HL-60 (cell line): ENCODE measurements around the gene DYNC2I2.

Experiments used
- DNase-seq, 2 experiments: peaks; one replicate each; pipeline ENCODE4 v3.0.0-alpha.2; 2010 to 2020; ENCODE audit warnings: low read depth in 1 of 2, low spot score in 1 of 2
- H3K27ac ChIP-seq: fragments of 250-450 bp; sonication (Bioruptor Pico); replicated peaks from 2 replicates; pipeline ENCODE4 v1.5.1; 2020; ENCODE audit warnings: mild to moderate bottlenecking, moderate library complexity
- H3K27me3 ChIP-seq: fragments of 250-450 bp; sonication (Bioruptor Pico); 2 replicates; pipeline ENCODE4 v1.5.1; 2021; ENCODE audit warnings: mild to moderate bottlenecking, moderate library complexity; ENCODE audit not compliant: insufficient read depth, poor library complexity, severe bottlenecking
- H3K4me3 ChIP-seq: replicated peaks from 2 replicates; pipeline ENCODE4 v1.5.1; 2011; ENCODE audit warnings: mild to moderate bottlenecking, control low read depth, low read length; ENCODE audit not compliant: insufficient read depth
- CTCF ChIP-seq: IDR thresholded peaks from one replicate; pipeline ENCODE4 v1.5.1; 2011; ENCODE audit warnings: low read length, control low read depth, inconsistent platforms; ENCODE audit not compliant: insufficient read depth
- GABPA ChIP-seq: IDR thresholded peaks from 2 replicates; pipeline ENCODE4 v1.6.1; 2012; ENCODE audit warnings: low read depth
- POLR2AphosphoS5 ChIP-seq: IDR thresholded peaks from 2 replicates; pipeline ENCODE4 v1.6.1; 2012; ENCODE audit warnings: low read depth
- REST ChIP-seq: IDR thresholded peaks from 2 replicates; pipeline ENCODE4 v1.6.1; 2012; ENCODE audit warnings: low read depth; ENCODE audit not compliant: insufficient replicate concordance
- SPI1 ChIP-seq: IDR thresholded peaks from 2 replicates; pipeline ENCODE4 v1.6.1; 2012; ENCODE audit warnings: low read depth, mild to moderate bottlenecking, borderline replicate concordance
- long read RNA-seq: library from polyadenylated mRNA; unstranded; transcript quantifications from one replicate; pipeline ENCODE4 v2.0.0, GENCODE V29; 2020

DYNC2I2 gene
- long read RNA-seq, transcript WDR34-201 (9 exons, 1,755 nt): major isoform, 167 of 225 reads
- long read RNA-seq, partial matches to known transcripts: 5 of 225 reads
- long read RNA-seq, other reads (novel, unspliced or antisense): 53 of 225 reads

- Histone ChIP-seq H3K27me3 (no peaks in the 10 kb centered on the region), H3K27ac (peak within 1 kb of the TSS; percentile 100), H3K4me3 (peak within 1 kb of the TSS; percentile 58)
- TF ChIP-seq REST (peak; percentile 72), CTCF (no peak), POLR2AphosphoS5 (peak; percentile 71; the same call in 1 of the 2 replicates), GABPA (peak; percentile 28; the same call in 1 of the 2 replicates), SPI1 (peak; percentile 16; the same call in 1 of the 2 replicates)
- DNase-seq: peak; percentile 93 to 96
Measured at GRCh38 chr9:128656416-128657343, at the start of gene DYNC2I2. TSS of gene DYNC2I2 (minus strand) at chr9:128656847. CDS start at chr9:128656726, 121 bp downstream.

GRCh38 chr9:128706045-128706444 lies 49.4 kb upstream of the DYNC2I2 start:
- no peak for DNase-seq
- Histone ChIP-seq H3K27ac (no peak overlapping the region), H3K27me3 (no peaks in the 10 kb centered on the region), H3K4me3 (no peak overlapping the region)
- TF ChIP-seq SPI1: no peak
- TF ChIP-seq GABPA: no peak
- no peak for TF ChIP-seq POLR2AphosphoS5
- TF ChIP-seq CTCF: no peak
- no peak for TF ChIP-seq REST

GRCh38 chr9:128705051-128705965 lies 48.7 kb upstream of the DYNC2I2 start:
- DNase-seq: no peak
- no peaks in the 10 kb centered on the region for H3K27me3 ChIP-seq
- no peak for TF ChIP-seq REST
- TF ChIP-seq CTCF: no peak
- TF ChIP-seq GABPA: no peak
- no peak for TF ChIP-seq POLR2AphosphoS5
- TF ChIP-seq SPI1: no peak
- H3K27ac ChIP-seq: no peak overlapping the region
- no peak overlapping the region for H3K4me3 ChIP-seq
